Gastrocnemius medialis (tissue), 4 donors: ENCODE results near the gene MARK2. TPM values are rescaled to one million over a fixed set of nuclear protein-coding genes. Genes with fewer than 3 reads are reported as not detected.

Experiments
- ATAC-seq, 2 donors: fragments of 150-250 bp; one replicate each; pipeline ENCODE4 v1.9.1; 2016
- DNase-seq, 2 donors: peaks; one replicate each; pipeline ENCODE4 v3.0.0-alpha.2; 2019
- H3K27ac ChIP-seq, 4 donors: fragments of 200-600 bp; sonication (generic); 1 replicate in 1 of 4; 2 replicates in 3 of 4; pipeline ENCODE4 v1.5.1; 2016 to 2018; ENCODE audit warnings: mild to moderate bottlenecking in 2 of 4, moderate library complexity in 1 of 4
- H3K27me3 ChIP-seq, 3 donors: fragments of 200-600 bp; sonication (generic) in 2 of 3; 1 replicate in 1 of 3; 2 replicates in 2 of 3; pipeline versions ENCODE4 v1.5.1 to v1.6.0; 2016 to 2019; ENCODE audit warnings: mild to moderate bottlenecking in 1 of 3, moderate library complexity in 1 of 3
- H3K36me3 ChIP-seq, 2 donors: fragments of 200-600 bp; sonication (generic) in 1 of 2; one replicate each; pipeline ENCODE4 v1.5.1; 2017 to 2018
- H3K4me1 ChIP-seq, 2 donors: fragments of 200-600 bp; sonication (generic) in 1 of 2; one replicate each; pipeline ENCODE4 v1.5.1; 2016 to 2017; ENCODE audit warnings: mild to moderate bottlenecking in 2 of 2
- H3K4me3 ChIP-seq, 4 donors: fragments of 200-600 bp; sonication (generic) in 3 of 4; 1 replicate in 1 of 4; 2 replicates in 3 of 4; pipeline ENCODE4 v1.5.1; 2016 to 2019; ENCODE audit warnings: mild to moderate bottlenecking in 2 of 4
- H3K9me3 ChIP-seq, 3 donors: fragments of 200-600 bp; sonication (generic) in 2 of 3; 1 replicate in 1 of 3; 2 replicates in 2 of 3; pipeline ENCODE4 v1.5.1; 2016 to 2019
- POLR2A ChIP-seq, 2 donors: fragments of 450-650 bp; IDR thresholded peaks; one replicate each; pipeline ENCODE4 v1.6.1; 2017; ENCODE audit warnings: antibody characterized with exemption in 2 of 2, mild to moderate bottlenecking in 2 of 2, moderate library complexity in 2 of 2
- in situ Hi-C, 4 donors: fragments of 200-750 bp; cut with MboI; loops; one replicate each; pipeline versions ENCODE4 v1.15.0 to v1.8.0; 2017; ENCODE audit warnings: low sequenced_read_pairs in 4 of 4
- intact Hi-C: fragments of 100-400 bp; cut with DNase I; formaldehyde crosslinking; loops from one replicate; pipeline ENCODE4 v1.15.1; 2023; ENCODE audit warnings: low total_unique reads
- total RNA-seq, 4 donors: library from RNA; depleted of rRNA; stranded (reverse); fragments of >200 nt; gene quantifications; one replicate each; pipeline versions ENCODE4 v1.1.0 to v1.2.3, GENCODE V29; 2016
- TF ChIP-seq, protein P1 (sequence below), 5 experiments: fragments of 450-650 bp in 3 of 5; fragments of 200-600 bp in 2 of 5; sonication (generic) in 2 of 5; IDR thresholded peaks in 4 of 5; conservative IDR thresholded peaks in 1 of 5; 1 replicate in 4 of 5; 2 replicates in 1 of 5; pipeline ENCODE4 v1.5.1; 2016 to 2019; ENCODE audit warnings: antibody characterized with exemption in 5 of 5, mild to moderate bottlenecking in 3 of 5, moderate library complexity in 3 of 5

Gene MARK2
- total RNA-seq, 4 donors from 2014 or later, result 17.8 to 37.2 (median 30.3) TPM

DNA sequence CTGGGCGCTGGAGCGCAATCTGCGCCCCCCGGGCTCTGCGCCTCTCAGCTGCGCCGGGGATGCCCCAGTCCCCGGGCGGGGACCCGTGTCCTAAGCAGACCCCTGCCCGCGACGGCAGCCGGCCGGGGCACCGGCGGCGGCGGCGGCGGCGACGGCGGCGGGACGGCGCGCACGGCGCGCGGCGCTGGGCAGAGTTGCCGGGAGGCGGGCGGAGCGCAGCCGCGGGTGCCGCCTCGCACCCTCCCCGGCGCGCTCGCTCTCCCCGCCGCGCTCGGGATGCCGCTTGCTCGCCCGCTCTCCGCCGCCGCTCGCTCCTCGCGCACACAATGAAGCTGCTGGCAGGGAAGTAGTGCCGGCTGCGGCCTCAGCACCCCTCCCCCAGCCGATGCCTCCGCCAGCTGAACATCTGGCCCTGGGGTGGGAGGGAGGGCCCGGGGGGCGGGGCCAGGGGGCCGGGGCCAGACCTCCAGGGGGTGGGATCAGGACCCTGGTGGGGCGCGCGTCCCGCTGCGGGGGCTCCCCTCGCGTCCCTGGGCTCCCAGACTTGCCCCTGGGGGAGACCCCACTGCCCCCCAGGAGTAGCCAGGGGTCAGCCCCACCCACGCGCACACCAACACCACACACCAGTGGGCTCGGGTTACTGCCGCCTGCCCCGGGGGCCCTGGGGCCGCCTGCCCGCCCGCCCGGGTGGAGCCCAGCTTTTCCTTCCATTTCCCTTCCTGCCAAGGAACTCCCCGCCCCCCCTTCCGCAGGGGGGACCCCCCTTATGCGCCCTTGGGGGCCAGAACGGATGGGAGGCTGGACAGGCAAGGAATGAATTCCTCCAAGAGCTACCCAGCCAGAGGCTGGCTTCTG, 78.2 kb downstream of the MARK2 start, which contains the start of gene RCOR2:
TSS of gene RCOR2 (minus strand) at position 328 of the 855 bp plus-strand sequence. CDS start 708 bp downstream, outside the sequence.
- Histone ChIP-seq H3K36me3 (no peaks in the 10 kb centered on the region), H3K4me1 (peaks cover 28 to 39% of the 10 kb centered on the region in 2 donors), H3K9me3 (no peaks in the 10 kb centered on the region), H3K27me3 (no peaks in the 10 kb centered on the region), H3K4me3 (peak within 1 kb of the TSS; percentile 49 to 66 (median 60)), H3K27ac (peak within 1 kb of the TSS; percentile 76 to 85 (median 80))
- peak; percentile 44 to 51 for ATAC-seq
- intact Hi-C loops (loop anchor here (5.0 kb wide), 1 partner anchor 45 kb away; no protein-coding TSS in a partner anchor), in situ Hi-C loops (no loop called here)
- peak in 1 of 2 donors; percentile 67 for DNase-seq
- no peak for TF ChIP-seq POLR2A (IDR thresholded peaks at IDR 0.05)

DNA sequence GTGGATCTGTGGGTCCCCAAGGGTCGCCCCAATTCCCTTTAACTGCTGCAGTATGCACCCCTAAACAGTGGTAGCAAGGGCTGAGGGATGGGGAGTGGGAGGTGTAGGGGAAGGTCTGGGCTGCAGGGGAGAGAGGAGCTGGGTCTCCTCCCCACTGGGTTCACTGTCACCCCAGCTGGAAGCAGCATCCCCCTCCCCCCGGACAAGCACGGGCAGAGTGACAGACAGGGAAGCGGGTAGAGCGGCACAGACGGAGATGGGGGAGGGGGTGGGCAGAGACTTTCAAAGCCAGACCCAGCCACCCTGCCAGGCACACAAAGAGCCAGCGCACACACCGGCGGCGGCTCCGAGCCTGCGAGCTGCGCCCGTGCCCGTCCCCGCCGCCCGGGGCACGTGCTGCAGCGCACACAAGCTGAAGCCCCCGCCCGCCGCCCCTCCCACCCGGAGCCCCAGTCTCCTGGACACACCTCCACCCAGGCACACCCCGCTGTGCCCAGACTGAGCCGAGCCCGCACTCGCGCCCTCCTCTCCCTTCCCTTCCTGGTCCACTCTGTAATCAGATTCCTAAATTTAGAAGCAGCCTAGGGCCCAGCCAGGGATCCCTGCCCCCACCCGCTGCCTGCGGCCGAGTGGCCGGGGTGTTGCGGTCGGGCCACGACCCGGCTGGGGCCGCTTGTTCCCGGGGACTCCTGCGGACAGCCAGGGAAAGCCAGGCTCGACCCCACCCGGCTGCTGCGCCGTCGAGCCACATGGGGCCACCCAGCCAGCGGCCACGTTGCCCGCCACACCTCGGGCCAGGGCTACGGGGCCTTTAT, 79.0 kb downstream of the MARK2 start:
- TF ChIP-seq, protein P1, sequence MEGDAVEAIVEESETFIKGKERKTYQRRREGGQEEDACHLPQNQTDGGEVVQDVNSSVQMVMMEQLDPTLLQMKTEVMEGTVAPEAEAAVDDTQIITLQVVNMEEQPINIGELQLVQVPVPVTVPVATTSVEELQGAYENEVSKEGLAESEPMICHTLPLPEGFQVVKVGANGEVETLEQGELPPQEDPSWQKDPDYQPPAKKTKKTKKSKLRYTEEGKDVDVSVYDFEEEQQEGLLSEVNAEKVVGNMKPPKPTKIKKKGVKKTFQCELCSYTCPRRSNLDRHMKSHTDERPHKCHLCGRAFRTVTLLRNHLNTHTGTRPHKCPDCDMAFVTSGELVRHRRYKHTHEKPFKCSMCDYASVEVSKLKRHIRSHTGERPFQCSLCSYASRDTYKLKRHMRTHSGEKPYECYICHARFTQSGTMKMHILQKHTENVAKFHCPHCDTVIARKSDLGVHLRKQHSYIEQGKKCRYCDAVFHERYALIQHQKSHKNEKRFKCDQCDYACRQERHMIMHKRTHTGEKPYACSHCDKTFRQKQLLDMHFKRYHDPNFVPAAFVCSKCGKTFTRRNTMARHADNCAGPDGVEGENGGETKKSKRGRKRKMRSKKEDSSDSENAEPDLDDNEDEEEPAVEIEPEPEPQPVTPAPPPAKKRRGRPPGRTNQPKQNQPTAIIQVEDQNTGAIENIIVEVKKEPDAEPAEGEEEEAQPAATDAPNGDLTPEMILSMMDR (IDR thresholded peaks at IDR 0.05 in 4 of 5, conservative IDR thresholded peaks at IDR 0.05 in 1 of 5), result no peak
- peak; percentile 56 to 64 for TF ChIP-seq POLR2A (IDR thresholded peaks at IDR 0.05)
- ATAC-seq, result peak; percentile 71 to 78
- Histone ChIP-seq H3K9me3 (no peaks in the 10 kb centered on the region), H3K4me3 (peak overlapping the region; percentile 49 to 66 (median 60)), H3K27ac (peak overlapping the region; percentile 76 to 85 (median 80)), H3K27me3 (no peaks in the 10 kb centered on the region), H3K36me3 (no peaks in the 10 kb centered on the region), H3K4me1 (peaks cover 28 to 39% of the 10 kb centered on the region in 2 donors)
- intact Hi-C loops (loop anchor here (1.0 to 5.0 kb wide), 5 partner anchors 20 to 80 kb away; partner anchors contain the start of gene COX8A), in situ Hi-C loops (no loop called here)
- DNase-seq, result peak; percentile 57 to 81

DNA sequence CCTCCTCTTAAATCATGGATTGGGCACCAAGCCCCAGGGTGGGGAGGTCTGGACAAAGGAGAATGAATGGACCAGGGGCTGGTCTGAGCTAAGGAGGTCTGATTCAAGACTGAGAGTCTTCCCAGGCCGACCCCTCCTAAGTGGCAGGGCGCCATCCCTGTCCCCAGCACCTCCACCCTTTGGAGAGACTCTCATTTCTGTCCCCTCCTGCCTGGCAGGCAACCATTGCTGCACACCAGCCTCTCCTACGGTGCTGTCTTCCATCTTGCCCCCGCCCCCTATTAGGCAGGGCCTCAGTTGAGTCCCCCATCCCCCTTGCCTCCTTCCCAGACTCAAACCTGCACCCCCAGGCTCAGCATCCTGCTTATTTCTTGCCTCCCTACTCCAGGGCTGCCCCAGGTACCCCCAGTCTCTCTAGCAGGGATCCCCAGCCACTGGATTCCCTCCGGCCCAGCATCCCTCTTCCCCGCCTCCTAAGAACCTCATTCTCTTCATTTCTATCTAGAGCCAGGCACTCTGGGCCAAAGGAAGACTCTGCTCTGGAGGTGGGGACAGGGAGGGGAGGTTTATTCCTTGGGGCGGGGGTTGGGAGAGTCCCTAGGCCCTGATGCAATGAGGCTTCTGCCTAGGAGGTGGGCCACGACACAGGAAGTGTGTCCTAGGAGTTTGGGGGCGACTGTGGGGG, 79.7 kb downstream of the MARK2 start:
- Histone ChIP-seq H3K9me3 (no peaks in the 10 kb centered on the region), H3K4me1 (peaks cover 28 to 39% of the 10 kb centered on the region in 2 donors), H3K27me3 (no peaks in the 10 kb centered on the region), H3K36me3 (no peaks in the 10 kb centered on the region), H3K27ac (peak overlapping the region; percentile 76 to 85 (median 80)), H3K4me3 (peak overlapping the region; percentile 49 to 66 (median 60))
- in situ Hi-C loops, result no loop called here
- TF ChIP-seq POLR2A (IDR thresholded peaks at IDR 0.05), result no peak
- TF ChIP-seq, protein P1 (IDR thresholded peaks at IDR 0.05 in 4 of 5, conservative IDR thresholded peaks at IDR 0.05 in 1 of 5), result no peak
- intact Hi-C loops, result loop anchor here (1.0 to 5.0 kb wide), 5 partner anchors 20 to 80 kb away; partner anchors contain the start of gene COX8A
- DNase-seq (no peak), ATAC-seq (peak; percentile 9 to 12)

DNA sequence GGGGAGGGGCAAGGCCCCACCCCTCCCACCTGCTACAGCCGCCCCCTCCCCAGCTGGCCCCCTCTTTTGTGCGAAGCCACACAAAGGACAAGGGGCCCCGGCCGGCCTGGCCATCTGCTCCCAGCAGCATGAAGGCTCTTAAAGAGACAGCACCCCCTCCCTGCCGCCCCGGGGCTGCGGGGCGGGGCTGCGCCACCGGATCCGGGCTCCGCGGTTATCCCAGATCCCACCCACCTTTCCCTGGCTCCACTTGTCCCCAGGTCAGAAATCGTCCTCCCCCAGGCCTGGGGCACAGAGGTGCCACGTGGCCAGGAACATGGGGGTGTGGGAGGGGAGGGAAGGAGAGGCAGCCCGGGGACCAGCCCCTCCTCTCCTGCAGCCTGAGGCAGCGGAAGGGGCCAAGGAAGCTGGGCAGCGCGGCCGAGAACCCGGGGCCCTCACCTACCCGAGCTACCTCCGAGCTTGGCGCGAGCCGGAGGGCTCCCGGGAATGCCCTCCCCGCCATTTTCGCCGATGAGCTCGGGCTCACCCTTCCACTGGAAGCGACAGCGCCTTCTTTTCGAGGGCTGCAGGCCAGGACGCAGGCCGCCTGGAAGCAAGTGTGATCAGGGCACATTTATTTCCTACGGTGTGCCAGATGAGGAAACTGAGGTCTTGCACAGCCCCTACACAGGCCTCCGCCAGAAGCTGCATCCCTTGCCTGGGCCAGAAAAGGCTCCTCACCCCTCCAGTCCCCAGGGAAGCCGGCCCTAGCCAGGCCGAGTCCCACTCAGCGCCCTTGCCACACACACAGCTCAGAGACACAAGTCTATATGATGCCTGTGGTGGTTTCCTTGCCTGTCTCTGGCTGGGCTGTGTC, 80.6 kb downstream of the MARK2 start:
- H3K4me3 ChIP-seq, result peak overlapping the region; percentile 44 to 55 (median 48)
- H3K36me3 ChIP-seq, result no peaks in the 10 kb centered on the region
- TF ChIP-seq, protein P1 (IDR thresholded peaks at IDR 0.05 in 4 of 5, conservative IDR thresholded peaks at IDR 0.05 in 1 of 5), result no peak
- no peak for TF ChIP-seq POLR2A (IDR thresholded peaks at IDR 0.05)
- in situ Hi-C loops, result no loop called here
- no peaks in the 10 kb centered on the region for H3K9me3 ChIP-seq
- DNase-seq (no peak), ATAC-seq (no peak)
- H3K4me1 ChIP-seq, result peaks cover 28 to 39% of the 10 kb centered on the region in 2 donors
- no peaks in the 10 kb centered on the region for H3K27me3 ChIP-seq
- peak overlapping the region; percentile 76 to 85 (median 80) for H3K27ac ChIP-seq
- intact Hi-C loops, result loop anchor here (2.0 to 5.0 kb wide), 2 partner anchors 47 to 55 kb away; partner anchors contain the start of gene COX8A
